Tibial nerve (tissue), 4 donors: ENCODE data around the gene TRPM1. TPM values are rescaled to one million over a fixed set of nuclear protein-coding genes. Genes with fewer than 3 reads are reported as not detected.
A peak's percentile ranks its signal among the peaks of the same experiment; 100 is the strongest.

Experiments
- DNase-seq, 2 donors: peaks; one replicate each; pipeline ENCODE4 v3.0.0-alpha.2; 2019; ENCODE audit warnings: low spot score in 2 of 2
- H3K27ac ChIP-seq, 4 donors: fragments of 200-600 bp; sonication (generic) in 3 of 4; one replicate each; pipeline ENCODE4 v1.5.1; 2017 to 2019; ENCODE audit warnings: mild to moderate bottlenecking in 1 of 4
- H3K27me3 ChIP-seq, 2 donors: fragments of 200-600 bp; sonication (generic) in 1 of 2; one replicate each; pipeline versions ENCODE4 v1.5.1 to v1.6.0; 2017 to 2019
- H3K36me3 ChIP-seq, 3 donors: fragments of 200-600 bp; sonication (generic); one replicate each; pipeline ENCODE4 v1.5.1; 2018 to 2019
- H3K4me1 ChIP-seq, 4 donors: fragments of 200-600 bp; sonication (generic) in 3 of 4; one replicate each; pipeline ENCODE4 v1.5.1; 2017 to 2019
- H3K4me3 ChIP-seq, 4 donors: fragments of 200-600 bp; sonication (generic) in 3 of 4; one replicate each; pipeline ENCODE4 v1.5.1; 2017 to 2019; ENCODE audit warnings: mild to moderate bottlenecking in 1 of 4, moderate library complexity in 1 of 4
- H3K9me3 ChIP-seq, 4 donors: fragments of 200-600 bp; sonication (generic) in 3 of 4; one replicate each; pipeline ENCODE4 v1.5.1; 2017 to 2019
- EP300 ChIP-seq, 2 donors: sonication (generic); formaldehyde crosslinking; IDR thresholded peaks; one replicate each; pipeline ENCODE4 v1.6.1; 2017; ENCODE audit warnings: antibody characterized with exemption in 2 of 2, mild to moderate bottlenecking in 1 of 2
- POLR2A ChIP-seq, 2 donors: fragments of 450-650 bp; IDR thresholded peaks; one replicate each; pipeline ENCODE4 v1.6.1; 2017; ENCODE audit warnings: antibody characterized with exemption in 2 of 2, mild to moderate bottlenecking in 2 of 2, moderate library complexity in 2 of 2
- WGBS, 2 donors: methylation state at CpG; one replicate each; pipeline ENCODE4 v1.1.5; 2018; 5-methylcytosine and 5-hydroxymethylcytosine counted together
- total RNA-seq, 4 donors: library from RNA; depleted of rRNA; stranded (reverse); fragments of >200 nt; gene quantifications; one replicate each; pipeline ENCODE4 v1.1.0, GENCODE V29; 2016
- TF ChIP-seq, protein P1 (sequence below), 5 experiments: fragments of 200-600 bp in 3 of 5; fragments of 450-650 bp in 2 of 5; sonication (generic) in 3 of 5; IDR thresholded peaks; one replicate each; pipeline ENCODE4 v1.5.1; 2016 to 2019; ENCODE audit warnings: antibody characterized with exemption in 5 of 5, mild to moderate bottlenecking in 3 of 5, moderate library complexity in 2 of 5

The TRPM1 gene
- total RNA-seq, 4 donors from 2014 or later, result not detected

DNA sequence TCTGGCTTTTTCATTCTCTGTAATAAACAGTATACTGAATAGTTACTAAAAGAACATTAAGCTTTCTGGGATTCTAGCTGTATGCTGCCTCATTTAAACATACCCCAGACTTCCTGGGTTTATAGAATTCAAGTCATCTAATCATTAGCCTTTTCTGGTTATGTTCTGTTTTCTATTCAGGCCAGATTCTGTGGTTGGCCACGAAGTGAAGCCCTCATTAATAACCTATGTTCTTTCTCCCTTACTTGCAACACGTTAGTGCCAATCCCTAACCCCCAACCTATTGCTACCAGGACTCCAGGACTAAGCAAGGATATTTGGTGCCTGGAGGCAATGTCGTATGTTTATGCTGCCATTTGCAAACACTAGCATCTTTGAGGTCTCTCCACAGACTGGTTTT, 81.5 kb downstream of the TRPM1 start:
- Histone ChIP-seq H3K27ac (no peak overlapping the region), H3K4me1 (peaks cover 0 to 24% (median 6%) of the 10 kb centered on the region in 4 donors), H3K9me3 (no peaks in the 10 kb centered on the region), H3K27me3 (no peaks in the 10 kb centered on the region), H3K4me3 (no peak overlapping the region), H3K36me3 (no peaks in the 10 kb centered on the region)
- 75 to 89% methylated on average over 3 of the region's 3 CpGs for WGBS, 2 donors
- DNase-seq, result no peak
- TF ChIP-seq EP300 (IDR thresholded peaks at IDR 0.05) (no peak), POLR2A (IDR thresholded peaks at IDR 0.05) (no peak)
- TF ChIP-seq, protein P1, sequence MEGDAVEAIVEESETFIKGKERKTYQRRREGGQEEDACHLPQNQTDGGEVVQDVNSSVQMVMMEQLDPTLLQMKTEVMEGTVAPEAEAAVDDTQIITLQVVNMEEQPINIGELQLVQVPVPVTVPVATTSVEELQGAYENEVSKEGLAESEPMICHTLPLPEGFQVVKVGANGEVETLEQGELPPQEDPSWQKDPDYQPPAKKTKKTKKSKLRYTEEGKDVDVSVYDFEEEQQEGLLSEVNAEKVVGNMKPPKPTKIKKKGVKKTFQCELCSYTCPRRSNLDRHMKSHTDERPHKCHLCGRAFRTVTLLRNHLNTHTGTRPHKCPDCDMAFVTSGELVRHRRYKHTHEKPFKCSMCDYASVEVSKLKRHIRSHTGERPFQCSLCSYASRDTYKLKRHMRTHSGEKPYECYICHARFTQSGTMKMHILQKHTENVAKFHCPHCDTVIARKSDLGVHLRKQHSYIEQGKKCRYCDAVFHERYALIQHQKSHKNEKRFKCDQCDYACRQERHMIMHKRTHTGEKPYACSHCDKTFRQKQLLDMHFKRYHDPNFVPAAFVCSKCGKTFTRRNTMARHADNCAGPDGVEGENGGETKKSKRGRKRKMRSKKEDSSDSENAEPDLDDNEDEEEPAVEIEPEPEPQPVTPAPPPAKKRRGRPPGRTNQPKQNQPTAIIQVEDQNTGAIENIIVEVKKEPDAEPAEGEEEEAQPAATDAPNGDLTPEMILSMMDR (IDR thresholded peaks at IDR 0.05), result no peak

DNA sequence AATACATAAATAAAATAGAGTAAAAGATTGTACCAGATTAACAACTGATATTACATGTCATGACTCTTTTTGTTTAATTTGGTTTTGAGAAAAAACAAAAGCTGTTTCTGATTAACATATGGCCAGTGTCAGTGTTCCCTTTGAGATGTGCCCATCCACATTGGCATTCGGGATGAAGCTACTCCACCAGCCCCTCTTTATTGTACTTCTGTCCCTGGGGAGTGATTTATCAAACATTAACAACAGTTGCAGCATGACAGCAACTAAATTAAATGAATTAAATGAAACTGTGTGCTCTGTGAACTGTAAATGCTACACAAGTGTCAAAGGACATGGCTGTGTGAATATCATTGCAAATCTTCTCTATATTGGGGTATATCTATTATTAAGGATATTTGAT, 84.2 kb downstream of the TRPM1 start:
- WGBS, 2 donors, result 61 to 63% methylated on average over 1 of the region's 1 CpG
- H3K4me1 ChIP-seq, result no peaks in the 10 kb centered on the region
- no peak overlapping the region for H3K4me3 ChIP-seq
- H3K27me3 ChIP-seq, result no peaks in the 10 kb centered on the region
- H3K27ac ChIP-seq, result peak overlapping the region in 1 of 4 donors; percentile 60
- no peaks in the 10 kb centered on the region for H3K36me3 ChIP-seq
- TF ChIP-seq POLR2A (IDR thresholded peaks at IDR 0.05) (no peak), EP300 (IDR thresholded peaks at IDR 0.05) (no peak)
- TF ChIP-seq, protein P1 (IDR thresholded peaks at IDR 0.05), result no peak
- no peak for DNase-seq
- H3K9me3 ChIP-seq, result peaks cover 0 to 12% (median 6%) of the 10 kb centered on the region in 4 donors

DNA sequence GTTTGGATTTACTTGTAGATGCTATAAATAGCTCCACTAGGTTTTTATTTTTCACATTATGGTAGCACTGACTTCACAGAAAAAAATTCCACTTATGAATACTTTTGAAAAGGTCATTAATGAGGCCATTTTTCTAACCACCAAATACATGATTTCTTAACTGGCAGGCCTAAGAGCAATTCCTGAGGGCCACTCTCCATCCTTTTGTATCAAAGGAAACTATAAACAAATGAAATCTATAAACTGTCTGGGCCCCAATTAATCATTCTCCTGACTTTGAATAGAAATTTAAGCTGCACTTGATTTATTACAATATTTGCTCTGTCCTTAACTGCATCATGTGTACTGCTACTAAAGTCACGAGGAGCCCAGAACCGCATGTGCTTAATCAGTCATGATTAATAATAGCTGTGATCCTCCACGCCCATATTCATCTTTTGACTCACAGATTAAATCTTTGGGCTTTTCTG, 85.0 kb downstream of the TRPM1 start:
- H3K4me3 ChIP-seq, result no peak overlapping the region
- H3K36me3 ChIP-seq, result no peaks in the 10 kb centered on the region
- 62 to 66% methylated on average over 3 of the region's 3 CpGs for WGBS, 2 donors
- DNase-seq, result no peak
- peaks cover 0 to 19% (median 8%) of the 10 kb centered on the region in 4 donors for H3K9me3 ChIP-seq
- H3K4me1 ChIP-seq, result no peaks in the 10 kb centered on the region
- no peaks in the 10 kb centered on the region for H3K27me3 ChIP-seq
- TF ChIP-seq EP300 (IDR thresholded peaks at IDR 0.05) (no peak), POLR2A (IDR thresholded peaks at IDR 0.05) (no peak)
- TF ChIP-seq, protein P1 (IDR thresholded peaks at IDR 0.05), result no peak
- peak overlapping the region in 2 of 4 donors; percentile 11 to 60 for H3K27ac ChIP-seq

DNA sequence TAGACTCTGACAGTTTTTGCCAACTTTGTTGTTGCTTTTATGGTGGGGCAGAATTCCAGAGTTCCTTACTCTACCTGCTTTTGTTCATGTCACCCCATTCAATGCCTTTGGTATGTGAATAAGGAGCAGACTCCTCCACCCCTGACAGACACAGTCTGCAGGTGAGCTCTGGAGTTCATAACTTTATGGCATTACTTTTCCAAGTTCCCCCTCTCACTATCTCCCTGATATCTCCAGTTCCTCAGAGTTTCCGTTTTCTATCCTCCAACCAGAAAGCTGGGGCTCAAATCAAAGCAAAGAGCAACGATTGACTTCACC, 87.0 kb downstream of the TRPM1 start:
- Histone ChIP-seq H3K9me3 (peaks cover 0 to 19% (median 8%) of the 10 kb centered on the region in 4 donors), H3K36me3 (no peaks in the 10 kb centered on the region), H3K4me3 (no peak overlapping the region), H3K27me3 (no peaks in the 10 kb centered on the region), H3K4me1 (no peaks in the 10 kb centered on the region), H3K27ac (no peak overlapping the region)
- DNase-seq, result no peak
- TF ChIP-seq, protein P1 (IDR thresholded peaks at IDR 0.05), result no peak
- TF ChIP-seq EP300 (IDR thresholded peaks at IDR 0.05) (no peak), POLR2A (IDR thresholded peaks at IDR 0.05) (no peak)
- WGBS, 2 donors, result 68 to 84% methylated on average over 2 of the region's 2 CpGs

DNA sequence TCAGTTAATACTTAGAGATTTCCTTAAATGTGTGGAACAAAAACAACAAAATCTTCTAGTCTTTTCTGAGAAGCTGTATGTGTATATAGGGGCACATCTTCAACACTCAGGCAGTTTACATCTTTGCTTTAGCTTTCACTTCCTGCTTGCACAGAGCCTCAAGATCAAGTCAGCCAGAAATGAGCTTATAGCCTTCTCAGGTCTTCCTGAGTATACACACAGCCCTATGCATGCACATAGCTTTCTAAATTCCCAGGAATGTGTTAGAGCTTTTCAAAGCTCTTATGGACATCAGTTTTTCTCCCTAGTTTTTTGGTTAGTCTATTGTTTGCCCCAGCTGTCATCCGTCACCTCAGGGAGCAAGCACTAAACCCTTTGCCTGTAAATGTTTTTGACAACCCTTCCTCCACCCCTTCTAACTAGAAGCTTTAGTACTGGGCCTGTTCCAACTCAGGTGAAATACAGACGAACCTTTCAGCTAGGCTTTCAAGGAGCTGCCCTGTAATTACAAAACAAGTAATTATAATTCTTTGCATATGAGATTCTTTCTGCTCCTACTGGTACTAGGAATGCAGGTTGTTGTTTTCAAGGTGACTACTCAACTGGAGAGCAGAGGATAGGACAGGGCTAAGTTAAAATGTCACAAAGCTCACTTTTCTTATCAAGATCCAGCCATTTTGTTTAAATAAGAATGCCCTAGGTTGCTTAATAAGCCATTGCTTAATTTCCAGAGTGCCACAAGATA, 87.5 kb downstream of the TRPM1 start:
- Histone ChIP-seq H3K9me3 (peaks cover 0 to 19% (median 8%) of the 10 kb centered on the region in 4 donors), H3K36me3 (no peaks in the 10 kb centered on the region), H3K27ac (no peak overlapping the region), H3K4me1 (no peaks in the 10 kb centered on the region), H3K4me3 (no peak overlapping the region), H3K27me3 (no peaks in the 10 kb centered on the region)
- WGBS, 2 donors, result 57 to 58% methylated on average over 2 of the region's 2 CpGs
- TF ChIP-seq, protein P1 (IDR thresholded peaks at IDR 0.05), result no peak
- TF ChIP-seq EP300 (IDR thresholded peaks at IDR 0.05) (no peak), POLR2A (IDR thresholded peaks at IDR 0.05) (no peak)
- no peak for DNase-seq
